ENCODE measurements around the gene BRSK1.

BRSK1 gene

GRCh38 chr19:55254625-55254977 is 29.2 kb upstream of the BRSK1 start:
- no peak for DNase-seq

DNA sequence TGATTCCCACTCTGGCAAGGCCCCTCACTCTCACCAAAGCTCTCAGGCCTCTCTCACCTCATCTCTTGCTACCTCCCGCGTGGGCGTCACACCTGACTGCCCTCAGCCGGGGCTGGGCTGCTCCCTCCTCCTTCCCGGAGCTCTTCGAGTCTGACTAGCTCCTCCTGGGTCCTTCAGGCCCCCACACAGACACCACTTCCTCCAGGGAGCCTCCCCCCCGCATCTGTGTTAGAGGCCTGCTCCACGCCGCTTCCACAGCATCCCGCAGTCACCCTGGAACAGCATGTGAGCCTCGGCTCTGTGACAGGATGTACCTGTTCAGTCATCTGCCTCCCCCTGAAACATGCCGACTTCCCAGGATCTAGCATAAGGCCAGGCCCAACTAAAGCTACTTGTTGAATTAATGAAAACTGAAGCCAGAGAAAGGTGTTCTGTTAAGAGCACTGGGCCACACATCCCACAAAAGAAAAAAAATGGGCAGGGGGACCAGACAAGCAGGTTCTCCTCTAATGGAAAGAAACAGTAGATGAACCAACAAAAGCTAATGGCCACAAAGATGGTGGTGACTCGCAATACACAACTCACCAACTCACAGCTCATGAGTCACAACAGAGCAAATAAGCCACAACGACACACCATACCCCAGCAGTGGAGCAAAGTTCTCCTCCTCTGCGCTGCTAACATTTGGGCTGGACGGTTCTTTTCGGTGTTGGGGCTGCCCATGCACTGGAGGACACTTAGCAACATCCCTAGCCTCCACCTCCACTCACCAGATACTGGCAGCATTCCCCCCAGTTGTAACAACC is 28.0 kb upstream of the BRSK1 start:
- DNase-seq, result no peak

DNA sequence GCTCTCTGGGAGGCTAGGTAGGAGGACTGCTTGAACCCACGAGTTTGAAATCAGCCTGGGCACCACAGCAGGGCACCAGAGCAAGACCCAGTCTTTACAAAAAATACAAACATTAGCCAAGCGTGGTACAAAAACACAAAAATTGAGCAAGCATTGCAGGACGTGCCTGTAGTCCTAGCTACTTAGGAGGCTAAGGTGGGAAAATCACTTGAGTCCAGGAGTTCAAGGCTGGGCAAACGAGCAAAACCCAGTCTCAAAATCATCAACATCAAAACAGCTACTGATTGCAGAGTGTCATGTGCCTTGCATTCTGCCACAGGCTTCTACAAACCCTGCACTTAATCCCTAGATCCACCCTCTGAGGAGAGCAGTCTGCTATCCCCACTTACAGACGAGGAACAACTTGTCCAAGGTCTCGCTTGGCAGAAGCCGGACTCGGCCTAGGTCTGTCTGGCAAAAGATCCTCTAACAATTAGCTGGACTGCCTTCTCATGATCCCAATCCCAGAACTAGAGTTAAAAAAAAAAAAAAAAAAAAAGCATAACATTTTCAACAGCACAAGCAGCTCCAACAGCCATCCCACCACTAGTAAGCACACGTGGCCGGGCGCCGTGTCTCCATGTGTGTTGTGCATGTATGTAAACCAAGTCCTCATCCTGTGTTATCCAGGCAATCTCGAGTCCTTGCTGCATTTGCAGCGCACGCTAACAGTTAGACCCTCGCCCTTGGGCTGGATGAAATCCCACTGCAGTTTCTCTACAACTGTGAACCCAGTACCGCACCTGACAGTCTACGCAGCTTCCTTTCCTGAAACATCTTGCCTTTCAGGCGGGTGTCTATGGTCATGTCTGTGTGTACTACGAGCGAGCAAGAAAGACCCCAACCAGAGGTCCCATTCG is 27.0 kb upstream of the BRSK1 start:
- no peak for DNase-seq

DNA sequence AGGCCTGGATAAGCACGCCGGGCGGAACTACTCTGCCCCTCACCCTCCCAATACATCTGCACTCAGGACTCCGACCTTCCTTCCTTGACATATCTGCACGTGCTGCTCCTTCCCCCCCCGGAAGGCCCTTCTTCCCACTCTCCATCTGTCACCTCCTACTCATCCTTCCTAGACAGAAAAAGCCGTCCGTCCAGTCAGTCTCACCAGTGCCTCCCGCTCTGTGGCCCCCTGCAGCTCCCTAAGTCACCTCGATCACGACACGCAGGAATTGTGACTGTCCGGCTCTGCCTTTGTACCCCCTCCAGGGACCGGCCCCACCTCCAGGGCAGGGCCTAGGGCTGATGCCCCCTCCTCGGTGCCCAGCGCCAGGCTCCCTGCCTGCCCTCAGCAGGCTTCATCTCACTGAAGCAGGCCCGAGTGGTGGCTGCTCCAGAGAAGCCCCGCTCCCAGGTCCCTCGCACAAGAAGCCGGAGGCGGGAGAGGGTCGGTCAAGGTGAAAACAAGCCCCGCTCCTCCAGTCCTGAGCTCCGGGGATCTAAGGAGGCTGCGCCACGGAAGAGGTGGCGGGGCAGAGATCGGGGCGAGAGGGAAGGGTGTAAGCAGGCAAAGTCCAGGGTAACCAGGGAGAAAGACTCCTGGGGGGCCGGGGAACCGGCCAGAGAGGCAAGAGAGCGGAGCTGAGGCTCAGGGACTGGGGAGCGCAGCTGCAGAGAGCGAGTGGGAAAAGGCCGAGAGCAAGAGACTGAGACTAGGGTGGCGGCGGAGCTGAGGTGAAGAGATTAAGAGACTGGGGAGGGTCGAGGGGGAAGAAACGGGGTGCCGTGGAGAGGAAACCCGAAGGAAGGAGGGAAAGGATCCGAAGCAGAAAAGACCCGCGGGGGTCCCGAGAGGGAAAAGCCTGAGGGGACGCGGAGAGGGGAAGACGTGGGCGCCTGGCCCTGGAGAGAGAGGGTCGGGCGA is 26.1 kb upstream of the BRSK1 start:
- no peak for DNase-seq

DNA sequence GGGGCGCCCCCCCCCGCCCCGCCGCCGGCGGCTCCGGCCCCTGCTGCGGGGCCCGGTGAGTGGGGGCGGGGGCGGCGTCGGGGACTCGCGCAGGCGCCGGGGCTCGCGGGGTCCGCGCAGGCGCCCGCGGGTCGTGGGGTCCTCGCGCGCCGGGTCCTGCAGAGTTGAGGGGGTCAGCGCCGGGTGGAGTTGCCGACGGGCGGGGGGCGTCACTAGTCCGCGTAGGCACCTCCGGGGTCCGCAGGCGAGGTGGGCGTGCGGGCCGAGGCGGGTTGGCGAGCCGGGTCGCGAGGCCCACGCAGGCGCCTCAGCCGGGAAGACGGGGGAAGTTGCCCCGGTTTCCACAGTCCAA is 25.3 kb upstream of the BRSK1 start:
- no peak for DNase-seq

DNA sequence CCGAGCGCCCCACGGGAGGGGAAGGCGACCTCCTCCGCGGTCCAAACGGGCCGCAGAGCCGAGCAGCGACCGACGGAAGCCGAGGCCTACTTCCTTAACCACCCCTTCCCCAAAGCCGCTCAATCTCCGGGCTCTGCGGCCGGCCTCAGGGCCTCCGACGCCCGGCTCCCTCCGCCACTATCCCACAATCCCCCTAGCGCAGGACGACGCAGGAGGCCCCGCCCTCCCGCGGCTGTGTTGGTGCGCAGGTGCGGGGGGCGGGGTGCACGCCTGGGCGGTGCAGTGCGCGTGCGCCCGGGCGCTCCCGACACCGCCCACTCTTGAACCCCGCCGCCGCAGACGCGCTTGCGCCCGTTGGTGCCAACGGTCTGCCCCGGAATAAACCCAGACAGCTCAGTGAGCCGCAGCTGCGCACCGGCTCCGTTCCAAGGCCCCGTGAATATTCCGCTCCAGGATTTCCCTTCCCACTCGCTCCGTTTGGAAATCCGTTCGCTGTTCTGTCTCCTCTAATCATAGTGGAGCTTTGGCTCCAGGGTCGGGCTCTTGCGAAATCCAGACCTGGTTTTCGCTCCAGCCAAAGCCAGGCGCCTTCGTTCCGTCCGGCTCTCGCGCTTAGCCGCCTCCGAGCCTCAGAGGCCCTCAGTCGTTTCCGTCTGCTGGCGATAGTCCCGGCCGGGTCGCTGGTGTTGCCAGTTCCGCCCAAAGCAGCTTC is 24.8 kb upstream of the BRSK1 start, which contains the start of gene PPP6R1:
Gene PPP6R1, minus strand, starts transcription at position 190 of the 712 bp plus-strand sequence. CDS start 11,914 bp downstream, outside the sequence.
- peak; percentile 98 for DNase-seq

DNA sequence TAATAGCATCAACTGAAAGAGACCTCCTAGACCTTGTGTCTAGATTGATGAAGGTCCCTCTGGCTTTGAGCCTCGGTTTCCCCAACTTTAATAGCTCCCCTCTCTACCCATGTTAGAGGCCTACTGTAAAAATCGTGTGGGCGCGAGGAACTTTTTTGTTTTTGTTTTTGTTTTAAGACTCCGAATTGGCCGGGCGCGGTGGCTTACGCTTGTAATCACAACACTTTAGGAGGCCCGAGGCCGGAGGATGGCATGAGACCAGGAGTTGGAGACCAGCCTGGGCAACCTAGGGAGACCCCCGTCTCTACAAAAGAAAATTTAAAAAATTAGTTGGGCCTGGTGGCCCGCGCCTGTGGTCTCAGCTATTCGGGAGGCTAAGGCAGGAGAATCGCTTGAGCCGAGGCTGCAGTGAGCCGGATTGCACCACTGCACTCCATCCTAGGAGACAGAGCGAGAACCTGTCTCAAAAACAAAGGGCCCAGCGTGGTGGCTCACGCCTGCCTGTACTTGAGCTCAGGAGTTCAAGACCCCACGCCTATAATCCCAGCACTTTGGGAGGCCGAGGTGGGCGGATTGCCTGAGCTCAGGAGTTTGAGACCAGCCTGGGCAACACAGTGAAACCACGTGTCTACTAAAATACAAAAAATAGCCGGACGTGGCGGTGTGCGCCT is 24.1 kb upstream of the BRSK1 start:
- DNase-seq, result no peak

- no peak for DNase-seq
Measured at GRCh38 chr19:55261671-55262126, 22.1 kb upstream of the BRSK1 start.

DNA sequence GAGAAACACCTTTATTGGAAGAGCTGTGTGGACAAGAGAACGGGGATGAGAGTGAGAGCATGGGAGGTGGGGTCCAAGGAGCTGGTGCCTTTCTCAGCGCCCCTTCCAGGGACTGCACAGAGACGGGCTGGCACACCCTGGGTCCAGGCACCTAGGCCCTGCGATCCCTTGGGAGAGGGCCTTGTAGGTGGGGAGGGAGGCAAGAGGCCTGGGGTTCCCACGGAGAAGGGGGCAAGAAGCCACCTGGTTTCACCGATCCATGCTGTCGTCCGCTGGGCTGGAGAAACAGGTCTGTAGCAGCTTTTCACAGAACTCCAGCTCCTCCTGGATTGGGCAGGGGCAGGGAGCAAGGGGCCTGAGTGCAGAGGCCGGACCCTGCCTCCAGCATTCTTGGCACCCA is 21.4 kb upstream of the BRSK1 start:
- DNase-seq, result no peak

- no peak for DNase-seq
Measured at GRCh38 chr19:55264531-55264930, 19.3 kb upstream of the BRSK1 start.

DNA sequence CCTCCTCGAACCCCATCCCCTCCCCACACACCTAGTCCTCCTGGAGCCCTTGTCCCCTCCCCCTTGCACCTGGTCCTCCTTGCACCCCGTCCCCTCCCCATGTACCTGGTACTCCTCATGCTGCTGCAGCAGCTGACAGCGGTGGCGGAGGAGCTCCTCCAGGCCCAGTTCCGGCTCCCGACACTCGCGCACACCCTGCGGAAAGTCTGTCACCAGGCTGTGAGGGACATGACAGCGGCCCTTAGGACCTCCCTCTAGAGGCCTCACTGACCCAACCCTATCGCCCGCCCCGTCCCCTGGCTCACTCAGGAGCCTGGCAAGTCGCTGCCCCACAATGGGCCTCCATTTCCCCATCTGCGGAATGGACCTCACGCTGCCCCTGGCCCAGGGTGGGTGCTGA is 18.6 kb upstream of the BRSK1 start:
- DNase-seq, result no peak

- DNase-seq, result no peak
Measured at GRCh38 chr19:55265723-55266386, 17.9 kb upstream of the BRSK1 start.

GRCh38 chr19:55266404-55266803 is 17.4 kb upstream of the BRSK1 start:
- no peak for DNase-seq

DNA sequence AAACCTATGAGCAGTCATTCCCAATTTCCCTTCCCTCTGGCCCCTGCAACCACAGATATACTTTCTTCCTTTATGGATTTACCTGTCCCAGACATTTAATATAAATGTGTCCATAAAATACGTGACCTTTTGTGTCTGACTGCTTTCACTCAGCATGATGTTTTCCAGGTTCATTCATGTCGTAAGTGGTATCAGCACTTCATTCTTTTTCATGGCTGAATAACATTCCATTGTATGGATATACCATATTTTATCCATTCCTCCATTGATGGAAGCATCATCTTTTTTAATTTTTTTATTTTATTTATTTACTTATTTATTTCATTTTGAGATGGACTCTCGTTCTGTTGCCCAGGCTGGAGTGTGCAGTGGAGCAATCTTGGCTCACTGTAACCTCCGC is 17.0 kb upstream of the BRSK1 start:
- DNase-seq, result no peak

DNA sequence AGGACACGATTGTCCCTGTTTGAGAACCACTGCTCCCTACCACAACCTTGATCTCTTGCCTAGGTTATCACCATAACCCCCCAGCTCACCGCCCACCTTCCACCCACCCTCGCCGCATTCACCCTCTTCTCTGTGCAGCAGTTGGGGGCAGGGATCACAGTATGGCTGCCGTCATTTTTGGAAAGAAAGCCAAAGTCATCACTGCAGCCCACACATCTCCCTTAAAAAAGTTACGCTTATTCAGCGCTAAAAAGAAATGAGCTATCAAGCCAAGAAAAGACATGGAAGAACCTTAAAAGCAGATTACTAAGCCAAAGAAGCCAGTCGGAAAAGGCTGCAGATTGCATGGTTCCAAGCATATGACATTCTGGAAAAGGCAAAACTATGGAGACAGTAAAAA is 14.5 kb upstream of the BRSK1 start:
- DNase-seq, result no peak

GRCh38 chr19:55270172-55270942 is 13.4 kb upstream of the BRSK1 start:
- no peak for DNase-seq

DNA sequence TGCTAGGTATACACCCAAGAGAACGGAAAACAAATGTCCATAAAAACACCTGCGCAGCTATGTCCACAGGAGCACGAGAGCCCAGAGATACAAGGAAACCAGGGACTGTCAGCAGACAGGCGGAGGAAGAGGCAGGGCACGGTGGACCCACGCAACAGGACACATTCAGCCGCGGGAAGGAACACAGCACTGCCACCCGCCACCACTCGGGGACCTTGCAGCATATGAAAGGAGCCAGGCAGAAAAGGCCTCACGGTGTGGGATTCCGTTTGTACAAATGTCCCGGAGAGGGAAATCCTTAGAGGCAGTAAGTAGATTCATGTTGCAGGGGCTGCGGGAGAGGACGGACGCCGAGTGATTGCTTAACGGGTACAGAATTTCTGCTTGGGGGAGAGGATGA is 11.7 kb upstream of the BRSK1 start:
- DNase-seq, result no peak

- peak; percentile 88 for DNase-seq
Measured at GRCh38 chr19:55273978-55274707, 9.7 kb upstream of the BRSK1 start.
